Activated naive CD4-positive, alpha-beta T cell treated with anti-CD3 and anti-CD28 coated beads, Interleukin-2, amount 50 U/mL, for 72 hours (primary cell): Measurements from ENCODE around the gene TMEM201. TPM values are rescaled to one million over a fixed set of nuclear protein-coding genes. Genes with fewer than 3 reads are reported as not detected.

Experiments
- ATAC-seq, 2 donors: fragments of 150-1000 bp; cut with Tn5 transposase; 2 replicates each; pipeline ENCODE4 v1.10.0; 2021; ENCODE audit warnings: mild to moderate bottlenecking in 2 of 2, moderate library complexity in 2 of 2
- DNase-seq, 2 donors: peaks; one replicate each; pipeline ENCODE4 v3.0.0; 2021 to 2022; ENCODE audit warnings: low spot score in 2 of 2
- H3K27ac Mint-ChIP-seq, 2 donors: one replicate each; pipeline ENCODE4 v1.8.0; 2022; ENCODE audit warnings: mild to moderate bottlenecking in 2 of 2, mixed read lengths in 2 of 2
- H3K36me3 Mint-ChIP-seq, 2 donors: one replicate each; pipeline ENCODE4 v1.8.0; 2022; ENCODE audit warnings: mixed read lengths in 2 of 2
- H3K9me3 Mint-ChIP-seq, 2 donors: one replicate each; pipeline ENCODE4 v1.8.0; 2022; ENCODE audit warnings: mixed read lengths in 2 of 2
- total RNA-seq, 2 donors: library from RNA; stranded (reverse); gene quantifications; one replicate each; pipeline ENCODE4 v1.2.3, GENCODE V29; 2022

TMEM201 gene
- total RNA-seq, 2 donors from 2014 or later: 14.8 to 16.5 TPM

- DNase-seq (no peak), ATAC-seq (peak; percentile 19 to 31)
- Mint-ChIP-seq H3K36me3 (peaks cover 25 to 27% of the 10 kb centered on the region in 2 donors), H3K27ac (peak within 1 kb of the TSS; percentile 97 to 99), H3K9me3 (no peaks in the 10 kb centered on the region)
Observed at GRCh38 chr1:9651565-9652378, 63.1 kb downstream of the TMEM201 start, which contains the start of gene PIK3CD. Gene PIK3CD (plus strand): TSS chr1:9651731. CDS start chr1:9710456, 58,725 bp downstream.

- no peak for ATAC-seq
Observed at GRCh38 chr1:9652379-9653209, 63.9 kb downstream of the TMEM201 start.

GRCh38 chr1:9653210-9653490 is 64.4 kb downstream of the TMEM201 start:
- H3K36me3 Mint-ChIP-seq: peaks cover 27 to 35% of the 10 kb centered on the region in 2 donors
- ATAC-seq: peak; percentile 0 to 2
- no peak for DNase-seq
- H3K9me3 Mint-ChIP-seq: no peaks in the 10 kb centered on the region
- peak overlapping the region; percentile 97 to 99 for H3K27ac Mint-ChIP-seq

More at GRCh38 chr1:9652379-9653209, 63.9 kb downstream of the TMEM201 start:
- H3K36me3 Mint-ChIP-seq: peaks cover 27 to 33% of the 10 kb centered on the region in 2 donors
- H3K9me3 Mint-ChIP-seq: no peaks in the 10 kb centered on the region
- DNase-seq: no peak
- peak overlapping the region; percentile 97 to 99 for H3K27ac Mint-ChIP-seq

GRCh38 chr1:9653491-9654050 is 64.9 kb downstream of the TMEM201 start:
- ATAC-seq: peak; percentile 24 to 38

GRCh38 chr1:9654051-9654833 is 65.5 kb downstream of the TMEM201 start:
- H3K27ac Mint-ChIP-seq: peak overlapping the region; percentile 97 to 99
- DNase-seq: no peak
- no peaks in the 10 kb centered on the region for H3K9me3 Mint-ChIP-seq
- peak; percentile 15 to 40 for ATAC-seq
- H3K36me3 Mint-ChIP-seq: peaks cover 27 to 35% of the 10 kb centered on the region in 2 donors

More at GRCh38 chr1:9653491-9654050, 64.9 kb downstream of the TMEM201 start:
- Mint-ChIP-seq H3K9me3 (no peaks in the 10 kb centered on the region), H3K27ac (peak overlapping the region; percentile 97 to 99), H3K36me3 (peaks cover 27 to 35% of the 10 kb centered on the region in 2 donors)
- peak in 1 of 2 donors; percentile 67 for DNase-seq

- DNase-seq: peak; percentile 53 to 74
- Mint-ChIP-seq H3K36me3 (peaks cover 27 to 43% of the 10 kb centered on the region in 2 donors), H3K27ac (peak overlapping the region; percentile 97 to 99), H3K9me3 (no peaks in the 10 kb centered on the region)
- ATAC-seq: peak; percentile 62 to 70
Observed at GRCh38 chr1:9654834-9655723, 66.4 kb downstream of the TMEM201 start.

GRCh38 chr1:9655836-9656235 is 67.1 kb downstream of the TMEM201 start:
- ATAC-seq: no peak
- Mint-ChIP-seq H3K9me3 (no peaks in the 10 kb centered on the region), H3K27ac (peak overlapping the region; percentile 97 to 99), H3K36me3 (peaks cover 32 to 51% of the 10 kb centered on the region in 2 donors)
- no peak for DNase-seq

- ATAC-seq (peak in 1 of 2 donors; percentile 3), DNase-seq (no peak)
- Mint-ChIP-seq H3K27ac (peak overlapping the region; percentile 97 to 99), H3K36me3 (peaks cover 23 to 48% of the 10 kb centered on the region in 2 donors), H3K9me3 (no peaks in the 10 kb centered on the region)
Observed at GRCh38 chr1:9657521-9658032, 68.9 kb downstream of the TMEM201 start.

- Mint-ChIP-seq H3K9me3 (no peaks in the 10 kb centered on the region), H3K36me3 (peaks cover 17 to 52% of the 10 kb centered on the region in 2 donors), H3K27ac (peak overlapping the region; percentile 97 to 99)
- DNase-seq: no peak
- ATAC-seq: peak; percentile 2 to 33
Observed at GRCh38 chr1:9658199-9658598, 69.5 kb downstream of the TMEM201 start.

- DNase-seq (no peak), ATAC-seq (no peak)
- H3K36me3 Mint-ChIP-seq: peaks cover 5 to 41% of the 10 kb centered on the region in 2 donors
- no peaks in the 10 kb centered on the region for H3K9me3 Mint-ChIP-seq
- peak overlapping the region in 1 of 2 donors; percentile 4 for H3K27ac Mint-ChIP-seq
Observed at GRCh38 chr1:9659328-9659727, 70.6 kb downstream of the TMEM201 start.

GRCh38 chr1:9663257-9663656 is 74.5 kb downstream of the TMEM201 start:
- Mint-ChIP-seq H3K27ac (no peak overlapping the region), H3K9me3 (no peaks in the 10 kb centered on the region), H3K36me3 (peaks cover 5 to 42% of the 10 kb centered on the region in 2 donors)
- DNase-seq (no peak), ATAC-seq (no peak)

Other genes with a start within 250 kb of the TMEM201 start
- 1 to 10 TPM; 6.1 to 6.2 TPM for gene SLC25A33, start 49.4 kb upstream of the TMEM201 start, total RNA-seq
- 100 to 1,000 TPM; 118 to 138 TPM for gene PIK3CD, start 62.8 kb downstream of the TMEM201 start, total RNA-seq
- gene CLSTN1, start 235.1 kb downstream of the TMEM201 start, total RNA-seq: 10 to 100 TPM; 15.6 to 43.3 TPM